T-cell (primary cell): ENCODE measurements around the gene PTPRC. TPM values are rescaled to one million over a fixed set of nuclear protein-coding genes. Genes with fewer than 3 reads are reported as not detected.

ENCODE experiments used
- ATAC-seq, 4 experiments: fragments of 200-7000 bp in 3 of 4; fragments of 150-1000 bp in 1 of 4; cut with Tn5 transposase; replicated peaks in 1 of 4; 1 replicate in 3 of 4; 2 replicates in 1 of 4; pipeline ENCODE4 v1.10.0; 2021; ENCODE audit warnings: moderate library complexity in 3 of 4, mild to moderate bottlenecking in 2 of 4, moderate number of reproducible peaks in 1 of 4
- CTCF ChIA-PET, 2 donors: fragments of 300-600 bp; sonication (Branson Sonifier 250); formaldehyde crosslinking; loops; one replicate each; lab custom pipeline; 2022; ENCODE audit warnings: antibody characterized with exemption in 2 of 2; lab: Charles Lee
- POLR2A ChIA-PET, 2 donors: fragments of 300-600 bp; sonication (Branson Sonifier 250); formaldehyde crosslinking; loops; one replicate each; lab custom pipeline; 2022; ENCODE audit warnings: antibody characterized with exemption in 2 of 2; lab: Charles Lee
- DNase-seq, 35 experiments: peaks; one replicate each; pipeline versions ENCODE4 v3.0.0 to v3.0.0-alpha.2; 2013 to 2023
- H3K27ac ChIP-seq: one replicate; pipeline ENCODE4 v1.5.1; 2013; ENCODE audit warnings: low read length
- H3K27me3 ChIP-seq, 2 experiments: replicated peaks in 1 of 2; 1 replicate in 1 of 2; 2 replicates in 1 of 2; pipeline versions ENCODE4 v1.6.1 to v1.7.0; 2013; ENCODE audit warnings: low read length in 1 of 2, mixed read lengths in 1 of 2; ENCODE audit not compliant: control insufficient read depth in 2 of 2, insufficient read depth in 2 of 2; ENCODE audit errors: extremely low read depth in 1 of 2
- H3K36me3 ChIP-seq, 2 donors: 1 replicate in 1 of 2; 2 replicates in 1 of 2; pipeline versions ENCODE4 v1.6.1 to v1.7.0; 2013; ENCODE audit warnings: low read length in 1 of 2; ENCODE audit not compliant: control insufficient read depth in 2 of 2, insufficient read depth in 1 of 2; ENCODE audit errors: extremely low read depth in 1 of 2
- H3K4me1 ChIP-seq, 2 experiments: 1 replicate in 1 of 2; 2 replicates in 1 of 2; pipeline versions ENCODE4 v1.6.1 to v1.7.0; 2013; ENCODE audit warnings: low read length in 2 of 2, mixed read lengths in 1 of 2; ENCODE audit not compliant: insufficient read depth in 2 of 2, control insufficient read depth in 1 of 2; ENCODE audit errors: extremely low read depth in 1 of 2
- H3K4me3 ChIP-seq, 2 donors: 1 replicate in 1 of 2; 2 replicates in 1 of 2; pipeline versions ENCODE4 v1.5.1 to v1.7.0; 2013; ENCODE audit warnings: mild to moderate bottlenecking in 2 of 2, low read length in 1 of 2, moderate library complexity in 1 of 2; ENCODE audit not compliant: control insufficient read depth in 1 of 2; ENCODE audit errors: extremely low read depth in 1 of 2
- H3K9me3 ChIP-seq: 2 replicates; pipeline ENCODE4 v1.7.0; 2013
- H3K27ac Mint-ChIP-seq, 2 donors: one replicate each; pipeline ENCODE4 v1.8.0; 2020 to 2021; ENCODE audit warnings: mild to moderate bottlenecking in 2 of 2, mixed read lengths in 2 of 2
- H3K27me3 Mint-ChIP-seq, 2 donors: one replicate each; pipeline ENCODE4 v1.8.0; 2021 to 2022; ENCODE audit warnings: mixed read lengths in 2 of 2
- H3K36me3 Mint-ChIP-seq: one replicate; pipeline ENCODE4 v1.8.0; 2021; ENCODE audit warnings: mixed read lengths
- H3K4me1 Mint-ChIP-seq, 3 donors: one replicate each; pipeline ENCODE4 v1.8.0; 2020 to 2022; ENCODE audit warnings: mixed read lengths in 3 of 3, mild to moderate bottlenecking in 1 of 3
- H3K4me3 Mint-ChIP-seq, 3 donors: one replicate each; pipeline ENCODE4 v1.8.0; 2020 to 2022; ENCODE audit warnings: mild to moderate bottlenecking in 3 of 3, mixed read lengths in 3 of 3, moderate library complexity in 3 of 3
- H3K9me3 Mint-ChIP-seq, 3 donors: one replicate each; pipeline ENCODE4 v1.8.0; 2020 to 2022; ENCODE audit warnings: mixed read lengths in 3 of 3
- WGBS: methylation state at CpG from one replicate; pipeline ENCODE4 v1.1.5; 2013; ENCODE audit warnings: missing lambda C conversion rate; ENCODE audit not compliant: insufficient coverage; 5-methylcytosine and 5-hydroxymethylcytosine counted together
- total RNA-seq, 35 experiments: library from RNA in 6 of 35; stranded (reverse) in 6 of 35; fragments of 120-200 nt in 1 of 35; gene quantifications; one replicate each; pipeline versions ENCODE4 v1.2.1 to v1.2.4 and lab custom pipeline; 2013 to 2026

Gene PTPRC
- total RNA-seq, 5 donors from 2014 or later (not counting 1 experiment from before 2014, with no cell fraction given), result 674 to 984 (median 781) TPM

DNA sequence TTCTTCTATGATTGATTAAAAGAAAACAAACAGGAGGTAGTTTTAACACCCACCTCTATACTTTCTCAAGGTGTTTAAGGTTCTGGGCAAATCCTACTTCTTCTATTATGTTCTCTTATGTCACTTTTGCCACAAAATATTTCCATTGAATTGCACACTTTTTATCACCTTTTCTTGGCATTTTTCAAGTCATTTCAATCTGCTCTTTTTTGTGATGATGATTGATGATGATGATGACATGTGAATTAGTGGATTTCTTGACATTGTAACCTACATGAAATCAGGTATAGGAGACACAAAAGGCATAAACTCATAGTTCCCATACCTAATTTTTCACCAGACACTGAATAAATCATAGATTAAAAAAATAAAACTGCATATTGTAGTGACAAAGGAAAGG, 4.1 kb downstream of the PTPRC start:
- POLR2A ChIA-PET, result interaction anchor here in 1 of 2 donors (0.8 to 1.2 kb wide), 4 partner anchors 14 to 53 kb away, joined by 3 to 7 read pairs (median 4); no protein-coding TSS in a partner anchor
- peak overlapping the region; percentile 79 to 93 (median 81) for H3K4me3 Mint-ChIP-seq
- no peaks in the 10 kb centered on the region for H3K9me3 Mint-ChIP-seq

DNA sequence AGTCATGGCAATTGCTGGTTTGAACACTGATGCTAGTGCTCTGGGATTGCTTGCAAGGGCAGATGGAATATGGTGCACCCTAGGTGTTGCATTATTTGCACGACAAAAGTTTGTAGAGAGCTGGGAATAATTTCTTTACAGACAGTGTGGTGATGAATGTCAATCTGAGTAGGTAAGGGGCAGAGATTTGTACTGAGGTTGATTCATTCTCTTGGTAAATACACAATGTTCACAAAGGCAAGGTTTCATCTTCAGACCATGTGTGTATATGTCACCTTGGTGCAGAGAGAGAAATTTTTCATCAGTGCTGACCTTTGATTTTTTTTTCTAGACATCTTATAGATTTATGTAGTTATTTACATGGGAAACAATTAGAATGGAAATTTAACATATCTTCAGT, 5.0 kb downstream of the PTPRC start:
- WGBS, result no CpG with 5 or more reads among the region's 1 CpG
- H3K36me3 ChIP-seq, result peaks cover 0 to 51% of the 10 kb centered on the region in 2 donors

More for the DNA sequence above, 4.1 kb downstream of the PTPRC start:
- CTCF ChIA-PET, result interaction anchor here in 1 of 2 donors (0.7 kb wide), 1 partner anchor 120 kb away, joined by 4 read pairs; no protein-coding TSS in a partner anchor
- Histone ChIP-seq H3K9me3 (no peaks in the 10 kb centered on the region), H3K4me1 (peaks cover 0 to 52% of the 10 kb centered on the region in 2 experiments), H3K4me3 (peak overlapping the region; percentile 74 to 80), H3K27ac (peak overlapping the region; percentile 85), H3K27me3 (no peaks in the 10 kb centered on the region), H3K36me3 (peaks cover 0 to 44% of the 10 kb centered on the region in 2 donors)
- H3K36me3 Mint-ChIP-seq, result peaks cover 54% of the 10 kb centered on the region
- peak overlapping the region; percentile 88 to 99 for H3K27ac Mint-ChIP-seq
- peaks cover 38 to 60% (median 45%) of the 10 kb centered on the region in 3 donors for H3K4me1 Mint-ChIP-seq
- no peak for ATAC-seq
- no peaks in the 10 kb centered on the region for H3K27me3 Mint-ChIP-seq
- DNase-seq, result no peak

DNA sequence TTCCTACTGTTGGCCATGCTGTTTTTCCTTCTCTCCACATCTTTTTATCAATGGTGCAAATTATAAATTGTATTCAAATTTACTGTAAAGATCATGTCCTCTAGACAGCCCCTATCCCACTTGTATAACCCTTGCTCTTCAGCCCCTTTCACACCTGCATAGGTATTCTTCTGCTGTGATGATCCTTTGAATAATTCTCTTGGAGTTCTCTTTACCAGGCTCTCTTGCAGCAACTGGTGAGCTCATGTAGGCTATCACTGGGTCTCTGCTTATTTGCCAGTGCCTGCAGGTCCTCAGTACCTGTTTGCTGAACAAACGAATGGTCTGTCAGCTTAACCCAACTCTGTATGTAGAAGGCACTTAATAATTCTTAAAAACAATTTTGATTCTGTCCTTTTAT, 8.2 kb downstream of the PTPRC start:
- peaks cover 67% of the 10 kb centered on the region for H3K36me3 Mint-ChIP-seq
- H3K27ac ChIP-seq, result peak overlapping the region; percentile 87
- peaks cover 0 to 53% of the 10 kb centered on the region in 2 donors for H3K36me3 ChIP-seq
- no peak for DNase-seq
- POLR2A ChIA-PET, result interaction anchor here in 1 of 2 donors (0.6 to 5.2 kb wide), 4 partner anchors 10 to 35 kb away, joined by 3 to 38 read pairs (median 5); no protein-coding TSS in a partner anchor
- peak in 1 of 4 experiments; percentile 8 for ATAC-seq
- no peaks in the 10 kb centered on the region for H3K27me3 ChIP-seq
- peak overlapping the region; percentile 79 to 84 (median 81) for H3K4me3 Mint-ChIP-seq
- no peaks in the 10 kb centered on the region for H3K9me3 Mint-ChIP-seq
- H3K4me1 Mint-ChIP-seq, result peaks cover 68 to 90% (median 75%) of the 10 kb centered on the region in 3 donors
- H3K27me3 Mint-ChIP-seq, result no peaks in the 10 kb centered on the region
- H3K4me1 ChIP-seq, result peaks cover 8 to 79% of the 10 kb centered on the region in 2 experiments
- H3K9me3 ChIP-seq, result no peaks in the 10 kb centered on the region
- peak overlapping the region; percentile 30 to 53 for H3K4me3 ChIP-seq
- no CpG with 5 or more reads among the region's 1 CpG for WGBS
- peak overlapping the region; percentile 92 to 94 for H3K27ac Mint-ChIP-seq
- CTCF ChIA-PET, result interaction anchor here in 1 of 2 donors (0.9 to 1.0 kb wide), 2 partner anchors 35 to 39 kb away, joined by 3 to 4 read pairs; no protein-coding TSS in a partner anchor

More for the DNA sequence above, 5.0 kb downstream of the PTPRC start:
- no peaks in the 10 kb centered on the region for H3K9me3 ChIP-seq
- CTCF ChIA-PET, result interaction anchor here in 1 of 2 donors (1.7 kb wide), 1 partner anchor 39 kb away, joined by 4 read pairs; no protein-coding TSS in a partner anchor
- H3K27me3 ChIP-seq, result no peaks in the 10 kb centered on the region
- H3K27ac ChIP-seq, result peak overlapping the region; percentile 85
- DNase-seq (no peak), ATAC-seq (no peak)
- Mint-ChIP-seq H3K27ac (peak overlapping the region; percentile 88 to 99), H3K27me3 (no peaks in the 10 kb centered on the region), H3K36me3 (peaks cover 62% of the 10 kb centered on the region), H3K4me1 (peaks cover 39 to 60% (median 45%) of the 10 kb centered on the region in 3 donors), H3K9me3 (no peaks in the 10 kb centered on the region), H3K4me3 (peak overlapping the region; percentile 79 to 93 (median 81))
- H3K4me3 ChIP-seq, result peak overlapping the region; percentile 74 to 80
- POLR2A ChIA-PET, result interaction anchor here (0.5 to 5.2 kb wide), 4 partner anchors 9 to 45 kb away, joined by 3 to 38 read pairs (median 3); no protein-coding TSS in a partner anchor
- H3K4me1 ChIP-seq, result peaks cover 0 to 55% of the 10 kb centered on the region in 2 experiments

DNA sequence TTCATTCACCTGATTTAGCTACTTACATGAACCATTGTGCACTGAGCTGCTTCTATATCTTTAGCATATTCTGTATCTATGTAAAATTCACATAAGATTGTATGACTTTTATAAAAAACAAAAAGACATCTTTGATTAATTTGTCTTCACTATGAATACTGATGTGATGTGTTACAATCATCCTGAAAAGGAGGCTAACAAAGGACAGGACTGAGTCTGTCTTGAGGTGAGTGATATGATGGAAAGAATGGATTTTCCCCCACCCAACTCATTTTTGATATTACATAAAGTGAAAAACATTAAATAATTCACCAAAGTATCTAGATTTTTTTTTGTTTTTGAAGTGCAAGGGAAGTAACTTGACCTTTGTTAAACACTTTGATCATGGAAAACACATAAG, 9.8 kb downstream of the PTPRC start:
- ChIA-PET CTCF (interaction anchor here in 1 of 2 donors (1.0 to 2.3 kb wide), 2 partner anchors 8 to 37 kb away, joined by 3 to 8 read pairs; no protein-coding TSS in a partner anchor), POLR2A (interaction anchor here (0.6 to 5.2 kb wide), 6 partner anchors 8 to 34 kb away, joined by 3 to 38 read pairs (median 4); no protein-coding TSS in a partner anchor)
- no peaks in the 10 kb centered on the region for H3K9me3 ChIP-seq
- no peaks in the 10 kb centered on the region for H3K9me3 Mint-ChIP-seq
- H3K36me3 Mint-ChIP-seq, result peaks cover 60% of the 10 kb centered on the region
- peaks cover 75 to 87% (median 76%) of the 10 kb centered on the region in 3 donors for H3K4me1 Mint-ChIP-seq
- H3K27ac ChIP-seq, result peak overlapping the region; percentile 87
- peak overlapping the region; percentile 93 to 94 for H3K27ac Mint-ChIP-seq
- DNase-seq (no peak), ATAC-seq (no peak)
- H3K36me3 ChIP-seq, result peaks cover 0 to 45% of the 10 kb centered on the region in 2 donors
- peak overlapping the region; percentile 63 to 81 (median 69) for H3K4me3 Mint-ChIP-seq
- H3K4me1 ChIP-seq, result peaks cover 11 to 83% of the 10 kb centered on the region in 2 experiments
- H3K27me3 ChIP-seq, result no peaks in the 10 kb centered on the region
- peak overlapping the region; percentile 15 to 21 for H3K4me3 ChIP-seq
- H3K27me3 Mint-ChIP-seq, result no peaks in the 10 kb centered on the region

DNA sequence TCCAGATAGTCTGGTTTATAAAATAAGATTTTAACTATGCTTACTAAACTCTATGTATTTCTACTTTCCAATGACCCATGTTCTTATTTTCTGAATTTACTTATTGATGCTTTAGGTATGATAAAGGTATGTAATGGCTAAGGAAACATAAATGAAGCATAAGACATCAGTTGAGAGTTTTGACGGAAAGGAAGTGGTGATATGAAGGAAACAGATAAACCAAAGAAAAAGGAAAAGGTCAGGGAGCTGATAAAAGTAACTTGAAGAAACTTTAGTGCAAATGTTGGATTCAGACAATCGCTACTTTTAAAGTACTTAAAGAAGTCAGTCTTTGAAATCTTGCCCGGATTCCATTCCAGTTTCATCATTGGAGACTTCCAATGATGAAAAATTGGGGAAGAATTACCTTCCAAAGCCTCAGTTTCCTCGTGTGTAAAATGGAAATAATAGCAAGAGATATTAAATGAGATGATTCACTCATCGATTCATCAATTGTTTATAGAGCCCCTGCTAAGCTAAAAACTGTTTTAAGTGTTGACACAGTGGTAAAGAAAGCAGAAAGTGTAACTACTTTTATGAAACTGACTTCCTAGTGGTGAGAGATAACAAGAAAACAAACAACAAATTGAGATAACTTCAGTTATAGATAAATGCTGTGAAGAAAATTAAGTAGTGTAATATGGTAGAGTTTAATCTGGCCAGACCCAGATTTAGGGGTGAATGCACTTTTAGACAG, 10.6 kb downstream of the PTPRC start:
- Mint-ChIP-seq H3K4me3 (peak overlapping the region; percentile 63 to 81 (median 69)), H3K36me3 (peaks cover 56% of the 10 kb centered on the region), H3K27me3 (no peaks in the 10 kb centered on the region), H3K9me3 (no peaks in the 10 kb centered on the region), H3K4me1 (peaks cover 78 to 89% (median 78%) of the 10 kb centered on the region in 3 donors), H3K27ac (peak overlapping the region; percentile 93 to 94)
- ChIA-PET CTCF (interaction anchor here (0.6 to 2.9 kb wide), 9 partner anchors 9 to 39 kb away, joined by 3 to 23 read pairs (median 5); partner anchors contain the start of gene PTPRC (in 1 of the 2)), POLR2A (interaction anchor here (0.5 to 4.3 kb wide), 10 partner anchors 14 to 52 kb away, joined by 3 to 41 read pairs (median 6); no protein-coding TSS in a partner anchor)
- H3K4me3 ChIP-seq, result peak overlapping the region; percentile 18 to 49
- ATAC-seq (no peak), DNase-seq (peak in 1 of 35 experiments; percentile 41)
- peaks cover 0 to 40% of the 10 kb centered on the region in 2 donors for H3K36me3 ChIP-seq
- WGBS, result 0% methylated on average over 1 of the region's 5 CpGs
- H3K27me3 ChIP-seq, result no peaks in the 10 kb centered on the region
- peaks cover 11 to 82% of the 10 kb centered on the region in 2 experiments for H3K4me1 ChIP-seq
- no peaks in the 10 kb centered on the region for H3K9me3 ChIP-seq
- peak overlapping the region; percentile 87 for H3K27ac ChIP-seq
